ENCODE data around the gene MPZL2.
"Not testable (repeated sequence)": the region's sequence is repeated elsewhere in the genome, so short reads cannot be mapped to it uniquely, and the experiment has no call there.

MPZL2 gene

GRCh38 chr11:118310271-118310670, 46.2 kb upstream of the MPZL2 start:
- Histone ChIP-seq H3K27me3 (replicated peaks; ENCODE audit: control insufficient read depth, insufficient read depth, low read length) (peaks cover 1% of the 10 kb centered on the region), H3K4me3 (replicated peaks; ENCODE audit: low read depth, low read length) (no peak overlapping the region), H3K36me3 (ENCODE audit: control insufficient read depth, insufficient read depth, low read length) (no peaks in the 10 kb centered on the region)
- DNase-seq (ENCODE audit: extremely low read depth, insufficient read length): no peak
- TF ChIP-seq CTCF (IDR thresholded peaks at IDR 0.05; ENCODE audit: insufficient read depth, low read length, poor library complexity, severe bottlenecking): no peak

GRCh38 chr11:118308995-118309528, 45.0 kb upstream of the MPZL2 start:
- not testable (repeated sequence) for H3K27me3 ChIP-seq (replicated peaks; ENCODE audit: control insufficient read depth, insufficient read depth, low read length); DNase-seq (ENCODE audit: extremely low read depth, insufficient read length); H3K36me3 ChIP-seq (ENCODE audit: control insufficient read depth, insufficient read depth, low read length); H3K4me3 ChIP-seq (replicated peaks; ENCODE audit: low read depth, low read length)

- H3K27me3 ChIP-seq (replicated peaks; ENCODE audit: control insufficient read depth, insufficient read depth, low read length): peaks cover 4% of the 10 kb centered on the region; the same call in 1 of the 2 replicates
- no peak overlapping the region for H3K4me3 ChIP-seq (replicated peaks; ENCODE audit: low read depth, low read length)
- no peak for DNase-seq (ENCODE audit: extremely low read depth, insufficient read length)
- no peak for TF ChIP-seq CTCF (IDR thresholded peaks at IDR 0.05; ENCODE audit: insufficient read depth, low read length, poor library complexity, severe bottlenecking)
- H3K36me3 ChIP-seq (ENCODE audit: control insufficient read depth, insufficient read depth, low read length): no peaks in the 10 kb centered on the region
Measured at GRCh38 chr11:118306556-118306955, 42.5 kb upstream of the MPZL2 start.

GRCh38 chr11:118305726-118306125, 41.6 kb upstream of the MPZL2 start:
- Histone ChIP-seq H3K36me3 (ENCODE audit: control insufficient read depth, insufficient read depth, low read length) (no peaks in the 10 kb centered on the region), H3K4me3 (replicated peaks; ENCODE audit: low read depth, low read length) (no peak overlapping the region), H3K27me3 (replicated peaks; ENCODE audit: control insufficient read depth, insufficient read depth, low read length) (peaks cover 4% of the 10 kb centered on the region; the same call in 1 of the 2 replicates)
- TF ChIP-seq CTCF (IDR thresholded peaks at IDR 0.05; ENCODE audit: insufficient read depth, low read length, poor library complexity, severe bottlenecking): no peak
- no peak for DNase-seq (ENCODE audit: extremely low read depth, insufficient read length)

- H3K4me3 ChIP-seq (replicated peaks; ENCODE audit: low read depth, low read length): no peak within 1 kb of the TSS
- no peaks in the 10 kb centered on the region for H3K36me3 ChIP-seq (ENCODE audit: control insufficient read depth, insufficient read depth, low read length)
- TF ChIP-seq CTCF (IDR thresholded peaks at IDR 0.05; ENCODE audit: insufficient read depth, low read length, poor library complexity, severe bottlenecking): no peak
- peaks cover 4% of the 10 kb centered on the region; the same call in 1 of the 2 replicates for H3K27me3 ChIP-seq (replicated peaks; ENCODE audit: control insufficient read depth, insufficient read depth, low read length)
- DNase-seq (ENCODE audit: extremely low read depth, insufficient read length): no peak
Measured at GRCh38 chr11:118304568-118305248, 40.6 kb upstream of the MPZL2 start, which contains the start of gene CD3E. TSS of gene CD3E (plus strand) at chr11:118304730. CDS start at chr11:118304953, 223 bp downstream.

- Histone ChIP-seq H3K4me3 (replicated peaks; ENCODE audit: low read depth, low read length) (no peak overlapping the region), H3K27me3 (replicated peaks; ENCODE audit: control insufficient read depth, insufficient read depth, low read length) (peaks cover 4% of the 10 kb centered on the region; the same call in 1 of the 2 replicates), H3K36me3 (ENCODE audit: control insufficient read depth, insufficient read depth, low read length) (no peaks in the 10 kb centered on the region)
- no peak for TF ChIP-seq CTCF (IDR thresholded peaks at IDR 0.05; ENCODE audit: insufficient read depth, low read length, poor library complexity, severe bottlenecking)
- DNase-seq (ENCODE audit: extremely low read depth, insufficient read length): no peak
Measured at GRCh38 chr11:118304227-118304567, 40.1 kb upstream of the MPZL2 start.

Measured in GM06990 (cell line).